SU-DHL-6 (cell line): ENCODE data around the gene ACTL10.

ENCODE experiments used
- H2AFZ ChIP-seq: fragments of 200-600 bp; sonication (generic); 2 replicates; pipeline ENCODE4 v1.6.1; 2014; ENCODE audit warnings: low read depth, mild to moderate bottlenecking, moderate library complexity, mixed read lengths, antibody characterized with exemption, low read length; ENCODE audit not compliant: severe bottlenecking
- H3F3A ChIP-seq: fragments of 200-600 bp; shearing (Covaris generic); 2 replicates; pipeline ENCODE4 v1.6.0; 2016; ENCODE audit warnings: antibody characterized with exemption, mild to moderate bottlenecking; ENCODE audit not compliant: insufficient read depth
- H3K27ac ChIP-seq: fragments of 200-600 bp; sonication (generic); 2 replicates; pipeline ENCODE4 v1.5.1; 2016; ENCODE audit warnings: low read depth, mild to moderate bottlenecking, low read length, moderate library complexity, mixed read lengths
- H3K27me3 ChIP-seq: fragments of 200-600 bp; sonication (generic), shearing (Covaris generic); 2 replicates; pipeline ENCODE4 v1.6.0; 2014; ENCODE audit warnings: mild to moderate bottlenecking, low read length
- H3K36me3 ChIP-seq: fragments of 200-600 bp; sonication (generic); 2 replicates; pipeline ENCODE4 v1.6.1; 2014; ENCODE audit warnings: mild to moderate bottlenecking, low read length, mixed read lengths
- H3K4me2 ChIP-seq: fragments of 300-600, 200-600 bp; shearing (Covaris generic), sonication (generic); 2 replicates; pipeline ENCODE4 v1.6.0; 2014; ENCODE audit warnings: low read length, low read depth, mild to moderate bottlenecking; ENCODE audit not compliant: poor library complexity, severe bottlenecking
- H3K4me3 ChIP-seq: fragments of 200-600 bp; sonication (generic); 2 replicates; pipeline ENCODE4 v1.5.1; 2014; ENCODE audit warnings: antibody characterized with exemption, low read length, mild to moderate bottlenecking, mixed read lengths; ENCODE audit not compliant: insufficient read depth, poor library complexity, severe bottlenecking
- H3K79me2 ChIP-seq: fragments of 200-600 bp; sonication (generic); 2 replicates; pipeline ENCODE4 v1.6.1; 2014; ENCODE audit warnings: mild to moderate bottlenecking, low read length, moderate library complexity; ENCODE audit not compliant: insufficient read depth
- H3K9ac ChIP-seq: fragments of 200-600 bp; sonication (generic); 2 replicates; pipeline ENCODE4 v1.7.0; 2014; ENCODE audit warnings: mild to moderate bottlenecking, low read length
- H3K9me2 ChIP-seq: fragments of 200-600 bp; sonication (generic); replicated peaks from 2 replicates; pipeline ENCODE4 v1.6.1; 2014; ENCODE audit warnings: low read length; ENCODE audit not compliant: insufficient read depth
- H3K9me3 ChIP-seq: fragments of 200-600 bp; sonication (generic); 2 replicates; pipeline ENCODE4 v1.6.1; 2014; ENCODE audit warnings: low read length, mixed read lengths; ENCODE audit not compliant: insufficient read depth
- H4K20me1 ChIP-seq: fragments of 200-600 bp; sonication (generic); 2 replicates; pipeline ENCODE4 v1.6.1; 2014; ENCODE audit warnings: low read depth, mild to moderate bottlenecking, antibody characterized with exemption, low read length, moderate library complexity, mixed read lengths
- EZH2phosphoT487 ChIP-seq: fragments of 200-600 bp; sonication (generic), shearing (Covaris generic); conservative IDR thresholded peaks from 2 replicates; pipeline ENCODE4 v1.6.1; 2018; ENCODE audit warnings: mild to moderate bottlenecking, antibody characterized with exemption, low read length, moderate library complexity, mixed read lengths
- TF ChIP-seq, protein P1 (sequence below): fragments of 200-600 bp; sonication (generic); IDR thresholded peaks from one replicate; pipeline ENCODE4 v1.5.1; 2017; ENCODE audit warnings: antibody characterized with exemption, mild to moderate bottlenecking, low read length, moderate library complexity; ENCODE audit not compliant: insufficient read depth, poor library complexity, severe bottlenecking

Gene ACTL10

DNA sequence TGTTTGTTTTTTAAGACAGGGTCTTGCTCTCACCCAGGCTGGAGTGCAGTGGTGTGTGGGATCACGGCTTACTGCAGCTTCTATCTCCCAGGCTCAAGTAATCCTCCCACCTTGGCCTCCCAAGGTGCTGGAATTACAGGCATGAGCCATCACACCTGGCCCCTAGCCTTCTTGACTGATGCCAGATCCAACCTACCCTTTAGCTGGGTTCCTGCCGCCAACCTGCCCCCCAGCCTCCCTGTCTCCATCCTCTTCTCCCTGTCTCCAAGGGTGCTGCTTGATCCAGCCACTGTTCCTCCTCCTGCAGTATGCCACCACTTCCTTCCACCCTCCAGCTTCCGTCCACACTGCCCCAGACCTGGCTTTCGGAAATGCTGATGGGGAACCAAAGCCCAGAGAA, 7.8 kb upstream of the ACTL10 start:
- no peak overlapping the region for H3K4me2 ChIP-seq
- H3K9ac ChIP-seq = no peak overlapping the region
- peaks cover 8% of the 10 kb centered on the region; the same call in 1 of the 2 replicates for H3K79me2 ChIP-seq
- TF ChIP-seq, protein P1, sequence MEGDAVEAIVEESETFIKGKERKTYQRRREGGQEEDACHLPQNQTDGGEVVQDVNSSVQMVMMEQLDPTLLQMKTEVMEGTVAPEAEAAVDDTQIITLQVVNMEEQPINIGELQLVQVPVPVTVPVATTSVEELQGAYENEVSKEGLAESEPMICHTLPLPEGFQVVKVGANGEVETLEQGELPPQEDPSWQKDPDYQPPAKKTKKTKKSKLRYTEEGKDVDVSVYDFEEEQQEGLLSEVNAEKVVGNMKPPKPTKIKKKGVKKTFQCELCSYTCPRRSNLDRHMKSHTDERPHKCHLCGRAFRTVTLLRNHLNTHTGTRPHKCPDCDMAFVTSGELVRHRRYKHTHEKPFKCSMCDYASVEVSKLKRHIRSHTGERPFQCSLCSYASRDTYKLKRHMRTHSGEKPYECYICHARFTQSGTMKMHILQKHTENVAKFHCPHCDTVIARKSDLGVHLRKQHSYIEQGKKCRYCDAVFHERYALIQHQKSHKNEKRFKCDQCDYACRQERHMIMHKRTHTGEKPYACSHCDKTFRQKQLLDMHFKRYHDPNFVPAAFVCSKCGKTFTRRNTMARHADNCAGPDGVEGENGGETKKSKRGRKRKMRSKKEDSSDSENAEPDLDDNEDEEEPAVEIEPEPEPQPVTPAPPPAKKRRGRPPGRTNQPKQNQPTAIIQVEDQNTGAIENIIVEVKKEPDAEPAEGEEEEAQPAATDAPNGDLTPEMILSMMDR = no peak
- no peak for TF ChIP-seq EZH2phosphoT487
- no peak overlapping the region for H2AFZ ChIP-seq
- no peaks in the 10 kb centered on the region for H3K9me3 ChIP-seq
- H3K9me2 ChIP-seq = no peaks in the 10 kb centered on the region
- no peaks in the 10 kb centered on the region for H4K20me1 ChIP-seq
- no peaks in the 10 kb centered on the region for H3K36me3 ChIP-seq
- no peaks in the 10 kb centered on the region for H3K27me3 ChIP-seq
- H3F3A ChIP-seq = no peaks in the 10 kb centered on the region
- no peak overlapping the region for H3K27ac ChIP-seq
- H3K4me3 ChIP-seq = no peak overlapping the region

DNA sequence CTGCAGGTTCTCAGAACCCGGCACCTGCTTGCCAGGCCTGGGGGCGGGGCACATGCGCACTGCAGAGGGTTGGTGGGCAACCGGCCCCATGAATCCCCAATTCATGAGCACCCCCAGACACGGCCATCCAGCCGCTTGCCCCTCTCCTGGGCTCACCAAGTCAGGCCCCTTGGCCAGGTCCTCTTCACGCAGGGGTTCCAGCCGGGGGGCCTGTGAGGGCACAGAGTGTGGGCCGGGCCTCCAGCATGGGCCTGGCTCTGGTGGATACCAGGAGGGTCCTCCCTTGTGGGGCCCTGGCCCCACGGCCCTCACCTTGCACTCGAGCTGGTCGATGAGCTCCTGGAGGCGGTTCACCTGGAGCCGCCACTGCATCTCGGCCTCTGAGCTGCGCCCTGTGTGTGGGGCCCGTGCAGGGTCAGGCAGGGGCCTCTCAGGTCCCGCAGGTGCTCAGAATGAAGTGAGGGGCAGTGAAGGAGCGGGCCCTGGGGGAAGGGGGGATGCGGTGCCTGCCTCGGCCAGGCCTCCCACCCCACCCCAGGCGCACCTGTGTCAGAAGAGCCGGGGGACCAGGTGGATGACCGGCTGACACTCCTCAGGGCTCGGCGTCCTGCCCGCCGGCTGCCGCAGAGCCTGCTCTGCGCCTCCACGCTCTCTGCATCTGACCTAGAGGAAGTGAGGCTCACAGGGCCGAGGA, 7.3 kb upstream of the ACTL10 start:
- H3K9me2 ChIP-seq = no peaks in the 10 kb centered on the region
- H3K4me2 ChIP-seq = no peak overlapping the region
- no peak overlapping the region for H2AFZ ChIP-seq
- TF ChIP-seq, protein P1 = no peak
- TF ChIP-seq EZH2phosphoT487 = no peak
- peaks cover 8% of the 10 kb centered on the region; the same call in 1 of the 2 replicates for H3K79me2 ChIP-seq
- no peaks in the 10 kb centered on the region for H3K36me3 ChIP-seq
- no peak overlapping the region for H3K9ac ChIP-seq
- H3F3A ChIP-seq = no peaks in the 10 kb centered on the region
- H3K4me3 ChIP-seq = no peak overlapping the region
- no peak overlapping the region for H3K27ac ChIP-seq
- H3K9me3 ChIP-seq = no peaks in the 10 kb centered on the region
- H3K27me3 ChIP-seq = no peaks in the 10 kb centered on the region
- no peaks in the 10 kb centered on the region for H4K20me1 ChIP-seq

DNA sequence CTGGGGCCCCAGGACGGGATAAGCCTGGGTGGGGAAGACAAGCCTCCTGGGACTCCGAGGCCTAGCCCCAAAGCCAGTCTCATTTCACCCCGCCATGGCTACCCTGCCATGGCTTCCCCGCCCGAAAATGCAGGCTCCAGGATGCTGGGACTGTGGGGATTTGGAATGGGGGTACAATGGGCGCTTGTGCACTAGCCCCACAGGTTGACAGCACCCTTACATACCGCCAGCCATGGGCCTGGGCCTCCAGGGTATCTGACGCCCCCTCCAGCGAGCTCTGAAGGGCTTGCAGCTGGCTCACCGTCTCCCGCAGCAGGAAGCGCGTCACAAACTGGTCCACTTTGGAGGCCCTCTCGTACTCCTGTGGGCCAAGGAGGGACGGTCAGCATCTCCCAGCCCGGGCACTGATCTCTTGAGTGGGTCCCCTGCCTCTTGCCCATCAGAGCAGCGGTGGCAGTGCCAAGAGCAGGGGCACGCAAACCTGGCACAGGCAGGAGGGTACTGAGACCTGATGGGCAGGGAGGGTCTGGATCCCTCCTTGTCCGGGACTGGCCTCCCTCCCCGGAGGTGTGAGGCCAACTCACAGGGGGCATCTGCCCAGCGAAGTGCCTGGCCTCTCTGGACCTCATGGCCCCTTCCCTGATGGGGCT, 6.6 kb upstream of the ACTL10 start:
- no peaks in the 10 kb centered on the region for H3F3A ChIP-seq
- H4K20me1 ChIP-seq = no peaks in the 10 kb centered on the region
- H3K27me3 ChIP-seq = no peaks in the 10 kb centered on the region
- no peaks in the 10 kb centered on the region for H3K36me3 ChIP-seq
- no peak overlapping the region for H3K27ac ChIP-seq
- H3K4me3 ChIP-seq = no peak overlapping the region
- no peaks in the 10 kb centered on the region for H3K9me2 ChIP-seq
- no peak overlapping the region for H2AFZ ChIP-seq
- no peaks in the 10 kb centered on the region for H3K9me3 ChIP-seq
- TF ChIP-seq EZH2phosphoT487 = no peak
- TF ChIP-seq, protein P1 = no peak
- H3K4me2 ChIP-seq = no peak overlapping the region
- peaks cover 8% of the 10 kb centered on the region; the same call in 1 of the 2 replicates for H3K79me2 ChIP-seq
- H3K9ac ChIP-seq = no peak overlapping the region
